GM12878 (cell line): ENCODE results near the gene ZFAND2A. TPM values are rescaled to one million over a fixed set of nuclear protein-coding genes. Genes with fewer than 3 reads are reported as not detected.

Experiments
- ATAC-seq: fragments of 200-7000 bp; cut with Tn5 transposase; 3 replicates; pipeline ENCODE4 v1.9.1; 2020; ENCODE audit warnings: mild to moderate bottlenecking, moderate library complexity
- BruUV-seq: library from RNA; stranded (reverse); fragments of 400-500 nt; replicated peaks from 2 replicates; lab custom pipeline; 2021; lab: Mats Ljungman, UMichigan
- CTCF ChIA-PET: fragments of 300-600 bp; sonication (Branson Sonifier 250); formaldehyde crosslinking; extraction: SDS; loops from one replicate; lab custom pipeline; 2021; ENCODE audit warnings: inconsistent platforms; lab: Yijun Ruan, JAX
- POLR2A ChIA-PET: fragments of 350-600 bp; formaldehyde crosslinking; extraction: SDS; loops from one replicate; lab custom pipeline; 2021; ENCODE audit warnings: inconsistent platforms; lab: Charles Lee
- RAD21 ChIA-PET: fragments of 300-600 bp; sonication (Branson Sonifier 250); formaldehyde crosslinking; loops from one replicate; lab custom pipeline; 2023; ENCODE audit warnings: antibody characterized with exemption; ENCODE audit not compliant: unreplicated experiment; lab: Charles Lee
- SMC1A ChIA-PET: fragments of 300-600 bp; sonication (Branson Sonifier 250); formaldehyde crosslinking; loops from one replicate; lab custom pipeline; 2023; ENCODE audit not compliant: unreplicated experiment, uncharacterized antibody; lab: Charles Lee
- DNase-seq: peaks from one replicate; pipeline ENCODE4 v3.0.0-alpha.2; 2011; ENCODE audit warnings: low read depth, low spot score
- FAIRE-seq: peaks from 3 replicates; lab custom pipeline; 2011; peaks lifted over from hg19 to GRCh38; lab: Jason Lieb, UNC
- H2AFZ ChIP-seq: 2 replicates; pipeline ENCODE4 v1.6.0; 2011; ENCODE audit warnings: low read depth, low read length, control low read depth; ENCODE audit not compliant: control insufficient read depth
- H3K27ac ChIP-seq: 2 replicates; pipeline ENCODE4 v1.5.1; 2011; ENCODE audit warnings: control low read depth; ENCODE audit not compliant: control insufficient read depth, insufficient read depth
- H3K27me3 ChIP-seq, 2 experiments: replicated peaks in 1 of 2; 2 replicates each; pipeline versions ENCODE4 v1.6.0 to v1.6.1; 2011; ENCODE audit warnings: low read length in 1 of 2; ENCODE audit not compliant: control insufficient read depth in 2 of 2, insufficient read depth in 2 of 2
- H3K36me3 ChIP-seq, 2 experiments: 2 replicates each; pipeline ENCODE4 v1.5.1; 2011; ENCODE audit warnings: low read length in 1 of 2; ENCODE audit not compliant: control insufficient read depth in 2 of 2, insufficient read depth in 2 of 2
- H3K4me1 ChIP-seq: 2 replicates; pipeline ENCODE4 v1.6.1; 2011; ENCODE audit warnings: mild to moderate bottlenecking, low read length, moderate library complexity, mixed read lengths; ENCODE audit not compliant: control insufficient read depth, insufficient read depth
- H3K4me2 ChIP-seq: 2 replicates; pipeline ENCODE4 v1.6.0; 2011; ENCODE audit warnings: control low read depth; ENCODE audit not compliant: control insufficient read depth, insufficient read depth
- H3K4me3 ChIP-seq: fragments of 200-600 bp; sonication (generic); 2 replicates; pipeline ENCODE4 v1.5.1; 2016
- H3K79me2 ChIP-seq: 2 replicates; pipeline ENCODE4 v1.6.0; 2011; ENCODE audit warnings: low read length; ENCODE audit not compliant: control insufficient read depth, insufficient read depth
- H3K9ac ChIP-seq: 2 replicates; pipeline ENCODE4 v1.8.0; 2011; ENCODE audit warnings: low read length, control low read depth, mixed read lengths; ENCODE audit not compliant: control insufficient read depth, insufficient read depth
- H3K9me3 ChIP-seq: replicated peaks from 3 replicates; pipeline ENCODE4 v1.5.1; 2011; ENCODE audit warnings: mild to moderate bottlenecking, low read length; ENCODE audit not compliant: control insufficient read depth, insufficient read depth
- H4K20me1 ChIP-seq: 2 replicates; pipeline ENCODE4 v1.6.0; 2011; ENCODE audit not compliant: control insufficient read depth, insufficient read depth
- CBFB ChIP-seq: IDR thresholded peaks from 2 replicates; pipeline ENCODE4 v1.6.1; 2016; ENCODE audit warnings: antibody characterized with exemption, low read depth
- JUNB ChIP-seq: IDR thresholded peaks from 2 replicates; pipeline ENCODE4 v1.6.1; 2016; ENCODE audit warnings: antibody characterized with exemption, mild to moderate bottlenecking
- MEF2B ChIP-seq: fragments of 450-650 bp; IDR thresholded peaks from 2 replicates; pipeline ENCODE4 v1.6.1; 2018; ENCODE audit warnings: mild to moderate bottlenecking, moderate library complexity; ENCODE audit not compliant: partially characterized antibody, poor library complexity, severe bottlenecking
- MLLT1 ChIP-seq: fragments of 450-650 bp; IDR thresholded peaks from 2 replicates; pipeline ENCODE4 v1.6.1; 2016; ENCODE audit warnings: mild to moderate bottlenecking
- NFYB ChIP-seq: IDR thresholded peaks from 2 replicates; pipeline ENCODE4 v1.6.1; 2011; ENCODE audit warnings: low read depth, mild to moderate bottlenecking, low read length, improper control_type of control experiment, moderate library complexity; ENCODE audit not compliant: insufficient read depth
- NKRF ChIP-seq: fragments of 450-650 bp; conservative IDR thresholded peaks from 2 replicates; pipeline ENCODE4 v1.6.1; 2017; ENCODE audit warnings: mild to moderate bottlenecking, moderate library complexity
- SIX5 ChIP-seq: IDR thresholded peaks from 2 replicates; pipeline ENCODE4 v1.6.1; 2011; ENCODE audit warnings: mild to moderate bottlenecking, low read depth, low read length, moderate library complexity; ENCODE audit not compliant: severe bottlenecking
- ZNF24 ChIP-seq: fragments of 450-650 bp; IDR thresholded peaks from 2 replicates; pipeline ENCODE4 v1.6.1; 2017; ENCODE audit warnings: antibody characterized with exemption, mild to moderate bottlenecking
- WGBS: methylation state at CpG from one replicate; pipeline ENCODE4 v1.1.6; 2016; ENCODE audit warnings: low lambda C conversion rate; ENCODE audit not compliant: insufficient replicate concordance, insufficient coverage; ENCODE audit errors: missing lambda C conversion rate; 5-methylcytosine and 5-hydroxymethylcytosine counted together
- in situ Hi-C: fragments of 300-500 bp; cut with MboI; formaldehyde crosslinking; loops from 9 replicates; pipeline ENCODE4 v1.14.3; 2018; ENCODE audit warnings: mixed read lengths
- intact Hi-C: fragments of 100-400 bp; cut with micrococcal nuclease; formaldehyde crosslinking; loops from one replicate; pipeline ENCODE4 v1.14.2; 2022; ENCODE audit not compliant: unreplicated experiment
- polyA plus RNA-seq, 11 experiments: library from polyadenylated mRNA; depleted of rRNA in 4 of 11; unstranded in 6 of 11; stranded (reverse) in 5 of 11; fragments of >200 nt; fragmentation: Nextera tagmentation in 4 of 11; fragmentation: Illumina TruSeq in 1 of 11; extraction: Ambion mirVana in 4 of 11; extraction: Trizol in 1 of 11; gene quantifications; 1 replicate in 1 of 11; 2 replicates in 10 of 11; pipeline versions ENCODE4 v1.2.1 to v1.2.3, GENCODE V29; 2011 to 2016; ENCODE audit warnings: inconsistent platforms in 2 of 11, missing spikeins in 2 of 11, low read depth in 1 of 11
- total RNA-seq, 4 experiments: library from RNA; depleted of rRNA in 3 of 4; stranded (reverse); fragments of >200 nt in 3 of 4; fragmentation: Illumina TruSeq in 1 of 4; extraction: Trizol in 1 of 4; gene quantifications; 2 replicates each; pipeline versions ENCODE4 v1.2.1 to v1.2.3, GENCODE V29; 2013 to 2021
- TF ChIP-seq, protein P1 (sequence below): IDR thresholded peaks from 2 replicates; pipeline ENCODE4 v1.6.1; 2012; ENCODE audit warnings: mild to moderate bottlenecking, low read depth, low read length
- TF ChIP-seq, protein P2 (sequence below): fragments of 450-650 bp; IDR thresholded peaks from 2 replicates; pipeline ENCODE4 v1.6.1; 2018; ENCODE audit warnings: mild to moderate bottlenecking, low read depth, moderate library complexity; ENCODE audit not compliant: partially characterized antibody
- TF ChIP-seq, protein P3 (sequence below): fragments of 450-650 bp; IDR thresholded peaks from 2 replicates; pipeline ENCODE4 v1.6.1; 2014; ENCODE audit warnings: mild to moderate bottlenecking

The ZFAND2A gene
- total and polyA plus RNA-seq, 10 of the 15 experiments (the other 5 are each of a cell fraction or from before 2014, with no cell fraction given): 14.8 to 39.9 (median 20.8) TPM

DNA sequence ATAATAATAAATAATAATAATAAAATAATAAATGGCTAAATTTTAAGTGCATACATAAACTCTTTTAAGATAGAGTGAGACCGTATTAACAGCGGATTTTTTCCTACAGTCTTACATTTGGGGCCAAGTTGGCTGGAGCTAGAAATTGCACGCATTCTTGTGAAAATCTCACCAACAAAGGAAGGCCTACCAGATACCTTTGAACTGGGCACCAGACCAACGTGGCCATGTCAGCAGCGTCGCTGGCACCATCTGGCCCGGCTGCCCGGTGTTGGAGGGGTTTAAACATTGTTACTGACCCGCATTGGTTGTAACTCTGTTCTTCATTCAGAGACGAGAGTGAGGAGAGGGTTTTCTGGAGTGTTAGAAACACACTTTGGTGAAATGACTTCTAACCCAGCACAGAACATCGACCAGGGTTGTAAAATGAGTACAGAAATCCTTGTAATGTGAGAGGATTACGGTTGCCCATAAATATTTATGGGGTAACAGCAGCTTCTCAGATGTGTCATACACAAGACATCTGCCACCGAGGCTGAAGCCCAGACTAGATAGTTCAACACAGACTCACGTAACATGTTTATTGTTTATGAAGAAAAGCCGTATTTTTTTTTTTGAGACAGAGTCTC, 38.1 kb upstream of the ZFAND2A start (continued):
- TF ChIP-seq, protein P1, sequence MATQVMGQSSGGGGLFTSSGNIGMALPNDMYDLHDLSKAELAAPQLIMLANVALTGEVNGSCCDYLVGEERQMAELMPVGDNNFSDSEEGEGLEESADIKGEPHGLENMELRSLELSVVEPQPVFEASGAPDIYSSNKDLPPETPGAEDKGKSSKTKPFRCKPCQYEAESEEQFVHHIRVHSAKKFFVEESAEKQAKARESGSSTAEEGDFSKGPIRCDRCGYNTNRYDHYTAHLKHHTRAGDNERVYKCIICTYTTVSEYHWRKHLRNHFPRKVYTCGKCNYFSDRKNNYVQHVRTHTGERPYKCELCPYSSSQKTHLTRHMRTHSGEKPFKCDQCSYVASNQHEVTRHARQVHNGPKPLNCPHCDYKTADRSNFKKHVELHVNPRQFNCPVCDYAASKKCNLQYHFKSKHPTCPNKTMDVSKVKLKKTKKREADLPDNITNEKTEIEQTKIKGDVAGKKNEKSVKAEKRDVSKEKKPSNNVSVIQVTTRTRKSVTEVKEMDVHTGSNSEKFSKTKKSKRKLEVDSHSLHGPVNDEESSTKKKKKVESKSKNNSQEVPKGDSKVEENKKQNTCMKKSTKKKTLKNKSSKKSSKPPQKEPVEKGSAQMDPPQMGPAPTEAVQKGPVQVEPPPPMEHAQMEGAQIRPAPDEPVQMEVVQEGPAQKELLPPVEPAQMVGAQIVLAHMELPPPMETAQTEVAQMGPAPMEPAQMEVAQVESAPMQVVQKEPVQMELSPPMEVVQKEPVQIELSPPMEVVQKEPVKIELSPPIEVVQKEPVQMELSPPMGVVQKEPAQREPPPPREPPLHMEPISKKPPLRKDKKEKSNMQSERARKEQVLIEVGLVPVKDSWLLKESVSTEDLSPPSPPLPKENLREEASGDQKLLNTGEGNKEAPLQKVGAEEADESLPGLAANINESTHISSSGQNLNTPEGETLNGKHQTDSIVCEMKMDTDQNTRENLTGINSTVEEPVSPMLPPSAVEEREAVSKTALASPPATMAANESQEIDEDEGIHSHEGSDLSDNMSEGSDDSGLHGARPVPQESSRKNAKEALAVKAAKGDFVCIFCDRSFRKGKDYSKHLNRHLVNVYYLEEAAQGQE: no peak
- TF ChIP-seq NFYB (no peak), MLLT1 (no peak), SIX5 (no peak)
- TF ChIP-seq, all 136 proteins: peak for 0

GRCh38 chr7:1196950-1197349, 37.0 kb upstream of the ZFAND2A start:
- Histone ChIP-seq H2AFZ (no peak overlapping the region), H3K4me3 (no peak overlapping the region), H3K79me2 (no peaks in the 10 kb centered on the region), H3K4me1 (no peaks in the 10 kb centered on the region), H3K27ac (no peak overlapping the region), H3K9ac (no peak overlapping the region), H3K4me2 (no peak overlapping the region), H3K27me3 (no peaks in the 10 kb centered on the region; a peak in 1 of 4 replicates), H3K9me3 (no peaks in the 10 kb centered on the region), H4K20me1 (no peaks in the 10 kb centered on the region), H3K36me3 (no peaks in the 10 kb centered on the region)
- DNase-seq (no peak), ATAC-seq (no peak), FAIRE-seq (no peak)
- in situ Hi-C loops (no loop called here), intact Hi-C loops (no loop called here)
- WGBS: 58% methylated on average over 6 of the region's 6 CpGs
- ChIA-PET POLR2A (no interaction called here), SMC1A (no interaction called here), RAD21 (no interaction called here), CTCF (no interaction called here)
- no TSS peak for BruUV-seq
- TF ChIP-seq JUNB (no peak), CBFB (no peak), MEF2B (no peak), NKRF (no peak), ZNF24 (no peak)
- TF ChIP-seq, protein P2, sequence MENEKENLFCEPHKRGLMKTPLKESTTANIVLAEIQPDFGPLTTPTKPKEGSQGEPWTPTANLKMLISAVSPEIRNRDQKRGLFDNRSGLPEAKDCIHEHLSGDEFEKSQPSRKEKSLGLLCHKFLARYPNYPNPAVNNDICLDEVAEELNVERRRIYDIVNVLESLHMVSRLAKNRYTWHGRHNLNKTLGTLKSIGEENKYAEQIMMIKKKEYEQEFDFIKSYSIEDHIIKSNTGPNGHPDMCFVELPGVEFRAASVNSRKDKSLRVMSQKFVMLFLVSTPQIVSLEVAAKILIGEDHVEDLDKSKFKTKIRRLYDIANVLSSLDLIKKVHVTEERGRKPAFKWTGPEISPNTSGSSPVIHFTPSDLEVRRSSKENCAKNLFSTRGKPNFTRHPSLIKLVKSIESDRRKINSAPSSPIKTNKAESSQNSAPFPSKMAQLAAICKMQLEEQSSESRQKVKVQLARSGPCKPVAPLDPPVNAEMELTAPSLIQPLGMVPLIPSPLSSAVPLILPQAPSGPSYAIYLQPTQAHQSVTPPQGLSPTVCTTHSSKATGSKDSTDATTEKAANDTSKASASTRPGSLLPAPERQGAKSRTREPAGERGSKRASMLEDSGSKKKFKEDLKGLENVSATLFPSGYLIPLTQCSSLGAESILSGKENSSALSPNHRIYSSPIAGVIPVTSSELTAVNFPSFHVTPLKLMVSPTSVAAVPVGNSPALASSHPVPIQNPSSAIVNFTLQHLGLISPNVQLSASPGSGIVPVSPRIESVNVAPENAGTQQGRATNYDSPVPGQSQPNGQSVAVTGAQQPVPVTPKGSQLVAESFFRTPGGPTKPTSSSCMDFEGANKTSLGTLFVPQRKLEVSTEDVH: no peak
- TF ChIP-seq, protein P3, sequence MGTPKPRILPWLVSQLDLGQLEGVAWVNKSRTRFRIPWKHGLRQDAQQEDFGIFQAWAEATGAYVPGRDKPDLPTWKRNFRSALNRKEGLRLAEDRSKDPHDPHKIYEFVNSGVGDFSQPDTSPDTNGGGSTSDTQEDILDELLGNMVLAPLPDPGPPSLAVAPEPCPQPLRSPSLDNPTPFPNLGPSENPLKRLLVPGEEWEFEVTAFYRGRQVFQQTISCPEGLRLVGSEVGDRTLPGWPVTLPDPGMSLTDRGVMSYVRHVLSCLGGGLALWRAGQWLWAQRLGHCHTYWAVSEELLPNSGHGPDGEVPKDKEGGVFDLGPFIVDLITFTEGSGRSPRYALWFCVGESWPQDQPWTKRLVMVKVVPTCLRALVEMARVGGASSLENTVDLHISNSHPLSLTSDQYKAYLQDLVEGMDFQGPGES: no peak
